Ishikawa (cell line): Measurements from ENCODE around the gene PPP2R5E.

ENCODE experiments used
- CEBPB ChIP-seq: IDR thresholded peaks from 2 replicates; pipeline ENCODE4 v1.6.1; 2012
- CREB1 ChIP-seq: IDR thresholded peaks from 2 replicates; pipeline ENCODE4 v1.6.1; 2012; ENCODE audit warnings: low read depth
- EP300 ChIP-seq: IDR thresholded peaks from 2 replicates; pipeline ENCODE4 v1.6.1; 2012; ENCODE audit warnings: borderline replicate concordance
- FOXM1 ChIP-seq: IDR thresholded peaks from 2 replicates; pipeline ENCODE4 v1.6.1; 2012; ENCODE audit warnings: low read depth, borderline replicate concordance
- NFIC ChIP-seq: IDR thresholded peaks from 2 replicates; pipeline ENCODE4 v1.6.1; 2012
- RAD21 ChIP-seq: IDR thresholded peaks from 2 replicates; pipeline ENCODE4 v1.6.1; 2012; ENCODE audit warnings: low read depth
- REST ChIP-seq: IDR thresholded peaks from 2 replicates; pipeline ENCODE4 v1.6.1; 2012; ENCODE audit warnings: low read depth, mild to moderate bottlenecking
- TAF1 ChIP-seq: IDR thresholded peaks from 2 replicates; pipeline ENCODE4 v1.6.1; 2012; ENCODE audit warnings: low read depth, mild to moderate bottlenecking

- TF ChIP-seq NFIC (no peak), RAD21 (no peak), EP300 (no peak), FOXM1 (no peak), CEBPB (no peak), CREB1 (no peak), REST (no peak), TAF1 (no peak)
Observed at GRCh38 chr14:63508033-63508432, 35.1 kb downstream of the PPP2R5E start.
